Duodenal mucosa (tissue), 2 donors: ENCODE measurements around the gene CHMP1B.
"Not testable (repeated sequence)": the region's sequence is repeated elsewhere in the genome, so short reads cannot be mapped to it uniquely, and the experiment has no call there.

Source experiments
- H3K27ac ChIP-seq: one replicate; pipeline ENCODE4 v1.7.0; 2013; ENCODE audit warnings: low read depth, low read length
- H3K27me3 ChIP-seq, 2 donors: one replicate each; pipeline ENCODE4 v1.7.0; 2013; ENCODE audit warnings: low read length in 2 of 2, control low read depth in 1 of 2; ENCODE audit not compliant: insufficient read depth in 2 of 2, control insufficient read depth in 1 of 2
- H3K36me3 ChIP-seq, 2 donors: one replicate each; pipeline ENCODE4 v1.7.0; 2013; ENCODE audit warnings: low read length in 2 of 2, control low read depth in 1 of 2; ENCODE audit not compliant: insufficient read depth in 2 of 2, control insufficient read depth in 1 of 2
- H3K4me1 ChIP-seq, 2 donors: one replicate each; pipeline ENCODE4 v1.7.0; 2013; ENCODE audit warnings: low read length in 2 of 2, control low read depth in 1 of 2; ENCODE audit not compliant: insufficient read depth in 2 of 2, control insufficient read depth in 1 of 2
- H3K4me3 ChIP-seq, 2 donors: one replicate each; pipeline ENCODE4 v1.7.0; 2013; ENCODE audit warnings: low read length in 2 of 2, low read depth in 1 of 2
- H3K9ac ChIP-seq, 2 donors: one replicate each; pipeline ENCODE4 v1.7.0; 2013; ENCODE audit warnings: low read length in 2 of 2, low read depth in 1 of 2
- H3K9me3 ChIP-seq, 2 donors: one replicate each; pipeline ENCODE4 v1.7.0; 2013; ENCODE audit warnings: low read length in 2 of 2, control low read depth in 1 of 2; ENCODE audit not compliant: control insufficient read depth in 1 of 2

The CHMP1B gene

GRCh38 chr18:11851806-11852337, 659 bp downstream of the CHMP1B start:
- H3K27me3 ChIP-seq: no peaks in the 10 kb centered on the region
- peak overlapping the region; percentile 99 to 100 for H3K4me3 ChIP-seq
- peak overlapping the region; percentile 99 to 100 for H3K9ac ChIP-seq
- peaks cover 27 to 39% of the 10 kb centered on the region in 2 donors for H3K4me1 ChIP-seq
- no peaks in the 10 kb centered on the region for H3K36me3 ChIP-seq
- peak overlapping the region; percentile 93 for H3K27ac ChIP-seq
- no peaks in the 10 kb centered on the region for H3K9me3 ChIP-seq

- H3K4me3 ChIP-seq, H3K27me3 ChIP-seq, H3K27ac ChIP-seq, H3K36me3 ChIP-seq, H3K9me3 ChIP-seq, H3K9ac ChIP-seq: not testable (repeated sequence)
- H3K4me1 ChIP-seq: peaks cover 45 to 53% of the 10 kb centered on the region in 2 donors
These were observed 3.3 kb downstream of the CHMP1B start for GRCh38 chr18:11854554-11854953.

- Histone ChIP-seq H3K9ac (peak overlapping the region; percentile 26 to 41), H3K27me3 (no peaks in the 10 kb centered on the region), H3K4me1 (peaks cover 48 to 58% of the 10 kb centered on the region in 2 donors), H3K27ac (peak overlapping the region; percentile 57), H3K9me3 (no peaks in the 10 kb centered on the region), H3K4me3 (peak overlapping the region; percentile 11 to 52), H3K36me3 (no peaks in the 10 kb centered on the region)
These were observed 6.1 kb downstream of the CHMP1B start for GRCh38 chr18:11857177-11857887.

GRCh38 chr18:11859282-11859830, 8.1 kb downstream of the CHMP1B start:
- Histone ChIP-seq H3K4me3 (no peak overlapping the region), H3K9ac (no peak overlapping the region), H3K27ac (no peak overlapping the region), H3K27me3 (no peaks in the 10 kb centered on the region), H3K9me3 (no peaks in the 10 kb centered on the region), H3K4me1 (peaks cover 33 to 50% of the 10 kb centered on the region in 2 donors), H3K36me3 (no peaks in the 10 kb centered on the region)

- Histone ChIP-seq H3K36me3 (no peaks in the 10 kb centered on the region), H3K9ac (no peak overlapping the region), H3K4me3 (no peak overlapping the region), H3K27me3 (no peaks in the 10 kb centered on the region), H3K4me1 (peaks cover 30 to 50% of the 10 kb centered on the region in 2 donors), H3K9me3 (no peaks in the 10 kb centered on the region), H3K27ac (no peak overlapping the region)
These were observed 8.7 kb downstream of the CHMP1B start for GRCh38 chr18:11859903-11860407.

GRCh38 chr18:11860594-11861450, 9.6 kb downstream of the CHMP1B start:
- H3K9me3 ChIP-seq: no peaks in the 10 kb centered on the region
- H3K4me1 ChIP-seq: peaks cover 30 to 47% of the 10 kb centered on the region in 2 donors
- no peak overlapping the region for H3K9ac ChIP-seq
- H3K27me3 ChIP-seq: no peaks in the 10 kb centered on the region
- no peak overlapping the region for H3K27ac ChIP-seq
- H3K36me3 ChIP-seq: no peaks in the 10 kb centered on the region
- no peak overlapping the region for H3K4me3 ChIP-seq

- Histone ChIP-seq H3K9me3 (no peaks in the 10 kb centered on the region), H3K4me1 (peaks cover 24 to 41% of the 10 kb centered on the region in 2 donors), H3K36me3 (no peaks in the 10 kb centered on the region), H3K27me3 (no peaks in the 10 kb centered on the region), H3K9ac (no peak overlapping the region), H3K27ac (no peak overlapping the region), H3K4me3 (no peak overlapping the region)
These were observed 10.5 kb downstream of the CHMP1B start for GRCh38 chr18:11861583-11862288.

- Histone ChIP-seq H3K9ac (no peak overlapping the region), H3K4me1 (peaks cover 16 to 33% of the 10 kb centered on the region in 2 donors), H3K27ac (no peak overlapping the region), H3K9me3 (no peaks in the 10 kb centered on the region), H3K4me3 (no peak overlapping the region), H3K36me3 (no peaks in the 10 kb centered on the region), H3K27me3 (no peaks in the 10 kb centered on the region)
These were observed 11.4 kb downstream of the CHMP1B start for GRCh38 chr18:11862468-11863137.

GRCh38 chr18:11864471-11864870, 13.3 kb downstream of the CHMP1B start:
- H3K36me3 ChIP-seq: no peaks in the 10 kb centered on the region
- no peak overlapping the region for H3K4me3 ChIP-seq
- no peaks in the 10 kb centered on the region for H3K9me3 ChIP-seq
- H3K27ac ChIP-seq: no peak overlapping the region
- H3K9ac ChIP-seq: no peak overlapping the region
- no peaks in the 10 kb centered on the region for H3K27me3 ChIP-seq
- peaks cover 9 to 23% of the 10 kb centered on the region in 2 donors for H3K4me1 ChIP-seq
